ENCODE measurements around the gene PRDX5. TPM values are rescaled to one million over a fixed set of nuclear protein-coding genes. Genes with fewer than 3 reads are reported as not detected.

Gene PRDX5
- total RNA-seq, 1 donor from 2014 or later = 264 TPM

DNA sequence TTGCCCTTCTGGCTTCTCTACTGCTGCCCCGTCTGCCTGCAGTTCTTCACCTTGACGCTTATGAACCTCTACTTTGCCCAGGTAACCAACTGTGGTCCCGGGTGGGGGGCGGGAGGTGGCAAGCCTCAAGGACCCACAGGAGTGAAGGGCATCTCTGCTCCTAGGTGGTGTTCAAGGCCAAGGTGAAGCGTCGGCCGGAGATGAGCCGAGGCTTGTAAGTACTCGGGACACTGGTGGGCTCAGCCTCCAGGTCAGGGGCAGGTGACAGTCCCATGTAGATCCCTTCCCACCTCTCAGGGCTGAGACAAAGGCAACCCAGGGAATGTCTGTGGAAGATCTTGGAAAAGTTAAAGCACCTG lies 31.1 kb upstream of the PRDX5 start:
- peak overlapping the region; percentile 87 for H3K4me3 Mint-ChIP-seq (ENCODE audit: unreplicated experiment)
- peaks cover 11% of the 10 kb centered on the region for H3K36me3 Mint-ChIP-seq (ENCODE audit: low read depth, unreplicated experiment)
- DNase-seq (ENCODE audit: low spot score) = no peak
- peaks cover 19% of the 10 kb centered on the region for H3K27me3 Mint-ChIP-seq (ENCODE audit: unreplicated experiment)
- H3K4me1 Mint-ChIP-seq (ENCODE audit: unreplicated experiment) = peaks cover 10% of the 10 kb centered on the region
- no peaks in the 10 kb centered on the region for H3K9me3 Mint-ChIP-seq (ENCODE audit: unreplicated experiment)
- H3K27ac Mint-ChIP-seq (ENCODE audit: unreplicated experiment) = peak overlapping the region; percentile 14
- TF ChIP-seq, protein P1, sequence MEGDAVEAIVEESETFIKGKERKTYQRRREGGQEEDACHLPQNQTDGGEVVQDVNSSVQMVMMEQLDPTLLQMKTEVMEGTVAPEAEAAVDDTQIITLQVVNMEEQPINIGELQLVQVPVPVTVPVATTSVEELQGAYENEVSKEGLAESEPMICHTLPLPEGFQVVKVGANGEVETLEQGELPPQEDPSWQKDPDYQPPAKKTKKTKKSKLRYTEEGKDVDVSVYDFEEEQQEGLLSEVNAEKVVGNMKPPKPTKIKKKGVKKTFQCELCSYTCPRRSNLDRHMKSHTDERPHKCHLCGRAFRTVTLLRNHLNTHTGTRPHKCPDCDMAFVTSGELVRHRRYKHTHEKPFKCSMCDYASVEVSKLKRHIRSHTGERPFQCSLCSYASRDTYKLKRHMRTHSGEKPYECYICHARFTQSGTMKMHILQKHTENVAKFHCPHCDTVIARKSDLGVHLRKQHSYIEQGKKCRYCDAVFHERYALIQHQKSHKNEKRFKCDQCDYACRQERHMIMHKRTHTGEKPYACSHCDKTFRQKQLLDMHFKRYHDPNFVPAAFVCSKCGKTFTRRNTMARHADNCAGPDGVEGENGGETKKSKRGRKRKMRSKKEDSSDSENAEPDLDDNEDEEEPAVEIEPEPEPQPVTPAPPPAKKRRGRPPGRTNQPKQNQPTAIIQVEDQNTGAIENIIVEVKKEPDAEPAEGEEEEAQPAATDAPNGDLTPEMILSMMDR (IDR thresholded peaks at IDR 0.05; ENCODE audit: unreplicated experiment) = no peak

DNA sequence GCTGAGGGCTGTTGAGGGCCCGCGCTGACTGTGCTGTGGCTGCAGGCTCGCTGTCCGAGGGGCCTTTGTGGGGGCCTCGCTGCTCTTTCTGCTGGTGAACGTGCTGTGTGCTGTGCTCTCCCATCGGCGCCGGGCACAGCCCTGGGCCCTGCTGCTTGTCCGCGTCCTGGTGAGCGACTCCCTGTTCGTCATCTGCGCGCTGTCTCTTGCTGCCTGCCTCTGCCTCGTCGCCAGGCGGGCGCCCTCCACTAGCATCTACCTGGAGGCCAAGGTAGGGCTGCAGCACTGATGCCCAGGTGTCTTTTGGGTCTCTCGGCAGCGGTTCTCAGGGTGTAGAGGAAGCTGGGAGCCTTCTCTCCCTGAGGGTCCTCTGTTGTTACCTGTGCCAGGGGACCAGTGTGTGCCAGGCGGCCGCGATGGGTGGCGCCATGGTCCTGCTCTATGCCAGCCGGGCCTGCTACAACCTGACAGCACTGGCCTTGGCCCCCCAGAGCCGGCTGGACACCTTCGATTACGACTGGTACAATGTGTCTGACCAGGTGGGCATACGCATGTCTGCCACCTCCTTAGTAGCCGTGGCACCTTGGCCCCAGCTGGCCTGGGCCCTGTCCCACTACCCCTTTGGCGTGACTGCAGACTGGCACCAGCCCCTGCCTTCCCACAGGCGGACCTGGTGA lies 30.1 kb upstream of the PRDX5 start:
- Mint-ChIP-seq H3K4me3 (ENCODE audit: unreplicated experiment) (no peak overlapping the region), H3K27me3 (ENCODE audit: unreplicated experiment) (peaks cover 19% of the 10 kb centered on the region), H3K4me1 (ENCODE audit: unreplicated experiment) (peaks cover 10% of the 10 kb centered on the region), H3K9me3 (ENCODE audit: unreplicated experiment) (no peaks in the 10 kb centered on the region), H3K36me3 (ENCODE audit: low read depth, unreplicated experiment) (peaks cover 9% of the 10 kb centered on the region), H3K27ac (ENCODE audit: unreplicated experiment) (no peak overlapping the region)
- TF ChIP-seq, protein P1 (IDR thresholded peaks at IDR 0.05; ENCODE audit: unreplicated experiment) = no peak
- DNase-seq (ENCODE audit: low spot score) = no peak

DNA sequence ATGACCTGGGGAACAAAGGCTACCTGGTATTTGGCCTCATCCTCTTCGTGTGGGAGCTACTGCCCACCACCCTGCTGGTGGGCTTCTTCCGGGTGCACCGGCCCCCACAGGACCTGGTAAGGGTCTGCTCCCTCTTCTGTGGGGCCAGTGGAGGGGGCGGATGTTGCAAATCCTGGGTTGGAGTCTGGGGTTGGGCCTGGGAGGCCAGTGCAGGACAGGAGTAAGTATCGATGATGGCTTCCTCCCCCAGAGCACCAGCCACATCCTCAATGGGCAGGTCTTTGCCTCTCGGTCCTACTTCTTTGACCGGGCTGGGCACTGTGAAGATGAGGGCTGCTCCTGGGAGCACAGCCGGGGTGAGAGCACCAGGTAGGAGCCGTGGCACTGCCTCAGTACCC lies 29.6 kb upstream of the PRDX5 start:
- no peaks in the 10 kb centered on the region for H3K9me3 Mint-ChIP-seq (ENCODE audit: unreplicated experiment)
- peaks cover 9% of the 10 kb centered on the region for H3K36me3 Mint-ChIP-seq (ENCODE audit: low read depth, unreplicated experiment)
- TF ChIP-seq, protein P1 (IDR thresholded peaks at IDR 0.05; ENCODE audit: unreplicated experiment) = no peak
- peaks cover 22% of the 10 kb centered on the region for H3K27me3 Mint-ChIP-seq (ENCODE audit: unreplicated experiment)
- H3K4me3 Mint-ChIP-seq (ENCODE audit: unreplicated experiment) = no peak overlapping the region
- peaks cover 10% of the 10 kb centered on the region for H3K4me1 Mint-ChIP-seq (ENCODE audit: unreplicated experiment)
- no peak overlapping the region for H3K27ac Mint-ChIP-seq (ENCODE audit: unreplicated experiment)
- DNase-seq (ENCODE audit: low spot score) = no peak

DNA sequence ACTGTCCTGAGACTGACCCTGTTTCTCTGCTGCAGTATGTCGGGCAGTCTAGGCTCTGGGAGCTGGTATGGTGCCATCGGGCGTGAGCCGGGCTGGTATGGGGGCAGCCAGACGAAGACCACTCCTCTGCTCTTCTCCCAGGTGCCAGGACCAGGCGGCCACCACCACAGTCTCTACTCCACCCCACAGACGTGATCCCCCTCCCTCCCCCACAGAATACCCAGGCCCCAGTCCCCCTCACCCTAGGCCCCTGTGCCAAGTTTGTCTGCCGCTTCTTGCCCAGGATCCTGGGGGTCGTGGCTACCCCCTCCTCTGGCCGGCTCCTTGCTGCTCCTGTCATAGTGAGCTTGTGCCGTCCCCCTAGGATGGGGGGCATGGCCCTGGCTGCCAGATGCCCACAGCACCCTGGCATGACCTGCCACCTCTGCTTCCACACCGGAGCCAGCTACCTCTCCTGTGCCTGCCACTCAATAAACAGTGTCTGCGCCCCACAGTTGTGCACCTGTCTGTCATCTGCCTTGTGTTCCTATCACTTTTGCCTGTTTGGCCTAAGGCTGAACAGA lies 28.8 kb upstream of the PRDX5 start:
- Mint-ChIP-seq H3K36me3 (ENCODE audit: low read depth, unreplicated experiment) (peaks cover 9% of the 10 kb centered on the region), H3K27me3 (ENCODE audit: unreplicated experiment) (peaks cover 24% of the 10 kb centered on the region), H3K4me1 (ENCODE audit: unreplicated experiment) (peaks cover 10% of the 10 kb centered on the region), H3K9me3 (ENCODE audit: unreplicated experiment) (no peaks in the 10 kb centered on the region), H3K4me3 (ENCODE audit: unreplicated experiment) (peak overlapping the region; percentile 37), H3K27ac (ENCODE audit: unreplicated experiment) (no peak overlapping the region)
- TF ChIP-seq, protein P1 (IDR thresholded peaks at IDR 0.05; ENCODE audit: unreplicated experiment) = no peak
- DNase-seq (ENCODE audit: low spot score) = no peak

All from endothelial cell (in vitro differentiated cells).